ENCODE measurements around the gene SPAG9.

DNA sequence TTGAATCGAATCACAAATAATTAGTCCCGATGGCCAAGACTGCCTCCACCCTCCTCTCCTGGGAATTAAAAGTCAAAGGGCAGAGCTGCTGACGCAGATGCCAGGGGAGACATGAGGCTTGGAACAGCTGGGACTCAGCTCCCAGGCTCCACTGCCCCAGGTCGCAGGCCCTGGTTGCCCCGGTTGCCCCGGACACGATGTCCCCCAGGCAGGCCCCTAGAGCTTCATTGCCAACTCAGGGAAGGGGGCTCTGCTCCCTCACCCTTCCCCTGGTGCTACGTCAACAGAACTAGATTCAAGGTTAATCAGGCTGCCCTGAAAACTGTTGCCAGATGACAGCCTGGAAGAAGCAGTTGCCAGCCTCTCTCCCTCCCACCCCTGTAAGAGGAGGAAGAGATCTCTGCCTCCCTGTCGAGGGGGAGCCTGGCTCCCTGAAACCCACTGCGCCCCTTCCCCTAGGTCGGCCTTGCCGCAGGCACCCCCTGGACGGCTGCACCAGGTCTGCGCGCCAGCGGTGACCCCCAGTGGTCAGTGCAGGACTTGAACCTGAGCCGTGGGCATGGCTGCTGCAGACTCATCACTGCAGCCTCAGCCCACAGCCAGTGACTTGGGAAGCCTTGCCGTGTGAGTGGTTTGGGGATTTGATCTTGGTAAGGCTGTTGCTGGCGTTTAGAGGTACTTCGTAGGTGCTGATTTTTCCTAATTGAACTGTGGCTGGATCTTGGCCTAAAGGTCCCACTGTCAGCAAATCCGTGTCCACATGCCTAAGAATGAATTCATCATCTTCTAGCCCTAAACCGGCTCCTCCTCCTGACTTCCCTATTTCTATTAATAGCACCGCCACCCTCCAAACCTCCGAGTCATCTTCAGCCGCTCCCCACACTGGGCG is 170.4 kb downstream of the SPAG9 start:
- TF ChIP-seq CTCF (IDR thresholded peaks at IDR 0.05) = peak; percentile 68 to 96 (median 83)
- TF ChIP-seq POLR2A (IDR thresholded peaks at IDR 0.05) = peak; percentile 46
- peak in 2 of 3 donors; percentile 10 to 48 for TF ChIP-seq POLR2AphosphoS5 (IDR thresholded peaks at IDR 0.05)
